Ramos (cell line): ENCODE results near the gene DUSP15.

Experiments
- in situ Hi-C: fragments of 300-500 bp; cut with MboI; formaldehyde crosslinking; loops from one replicate; pipeline ENCODE4 v1.14.3; 2022; ENCODE audit warnings: low sequenced_read_pairs; ENCODE audit not compliant: unreplicated experiment

The DUSP15 gene

DNA sequence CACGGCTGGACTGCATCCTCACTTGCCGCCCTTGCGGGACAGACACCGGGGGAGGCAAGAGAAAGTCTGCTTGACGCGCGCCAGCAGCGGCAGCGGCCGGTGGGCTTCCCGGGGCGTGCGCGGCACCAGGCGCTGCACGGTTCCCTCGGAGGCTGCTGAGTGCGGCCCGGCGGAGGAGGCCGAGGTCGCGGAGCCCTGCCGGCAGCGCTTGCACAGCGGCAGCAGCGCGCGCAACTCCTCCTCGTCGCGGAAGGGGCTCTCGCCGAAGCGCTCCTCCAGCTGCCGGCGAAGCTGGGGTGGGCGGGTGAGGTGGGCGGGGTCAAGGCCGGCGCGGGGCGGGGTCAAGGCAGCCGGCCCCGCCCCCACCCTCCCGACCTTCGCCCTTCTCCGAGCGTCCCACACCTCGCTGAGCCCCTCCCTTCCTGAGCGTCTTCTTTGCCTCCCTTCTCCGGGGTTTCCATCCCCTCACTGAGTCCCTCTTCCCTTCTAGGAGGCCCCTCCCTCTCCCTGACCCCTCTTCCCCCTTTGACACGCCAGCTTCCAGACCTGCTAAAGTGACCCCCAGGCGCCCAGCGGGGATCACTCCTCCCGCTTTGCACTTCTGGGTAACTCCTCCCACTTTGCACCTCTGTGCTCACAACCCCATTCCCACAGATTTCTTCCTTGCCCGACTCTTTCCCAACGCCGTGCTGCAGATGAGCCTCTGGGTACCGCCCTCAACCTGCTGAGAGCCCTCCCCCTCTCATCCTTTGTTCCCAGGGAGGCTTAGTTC lies 8.8 kb downstream of the DUSP15 start:
- in situ Hi-C loops, result no loop called here

DNA sequence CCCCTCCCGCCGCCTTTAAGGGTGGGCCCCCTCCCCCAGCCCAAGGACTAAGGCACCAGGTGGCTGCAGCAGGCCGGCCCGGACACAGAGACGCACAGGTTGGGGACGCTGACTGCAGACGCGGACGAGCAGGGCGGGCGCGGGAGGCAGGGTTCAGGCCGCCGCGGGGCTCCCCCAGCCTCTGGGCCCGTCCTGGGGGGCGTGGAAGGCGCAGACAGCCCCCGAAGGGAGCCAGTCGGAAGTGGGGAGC lies 9.3 kb downstream of the DUSP15 start:
- in situ Hi-C loops, result no loop called here

DNA sequence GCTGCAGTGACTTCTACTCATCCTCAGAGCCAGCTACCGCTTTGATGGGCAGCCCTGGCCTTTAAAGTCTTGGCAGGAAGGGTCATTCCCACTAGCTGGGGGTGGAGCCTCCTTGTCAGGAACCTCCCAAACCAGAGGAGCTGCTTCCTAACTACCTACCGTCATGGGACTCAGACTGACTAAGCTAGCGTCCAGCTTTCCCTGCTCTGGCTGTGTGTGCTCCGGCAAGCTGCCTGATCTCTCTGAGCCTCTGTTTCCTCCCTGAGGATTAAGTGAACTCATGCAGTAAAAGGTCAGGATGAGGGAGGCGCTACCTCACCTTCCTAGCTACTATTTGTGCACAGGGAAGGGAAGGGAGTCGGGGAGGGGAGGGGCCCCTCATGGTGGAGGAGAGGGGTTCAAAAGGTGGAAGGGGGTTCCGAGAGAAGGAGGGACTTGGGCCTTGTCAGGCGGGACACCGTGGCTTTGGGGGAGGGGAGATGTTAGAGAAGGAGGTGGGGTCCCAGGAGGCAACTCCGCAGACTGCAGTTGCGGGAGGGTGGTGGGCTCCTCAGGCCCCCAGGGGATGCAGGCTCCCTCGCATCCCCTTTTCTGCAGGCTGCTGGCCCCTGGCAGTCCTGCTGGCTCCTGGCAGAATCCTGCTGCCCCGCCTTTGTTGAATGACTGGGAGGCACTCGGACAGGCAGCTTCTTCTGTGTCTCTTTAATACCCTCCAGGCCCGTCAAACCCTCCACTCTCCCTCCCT lies 9.8 kb downstream of the DUSP15 start:
- in situ Hi-C loops, result no loop called here

DNA sequence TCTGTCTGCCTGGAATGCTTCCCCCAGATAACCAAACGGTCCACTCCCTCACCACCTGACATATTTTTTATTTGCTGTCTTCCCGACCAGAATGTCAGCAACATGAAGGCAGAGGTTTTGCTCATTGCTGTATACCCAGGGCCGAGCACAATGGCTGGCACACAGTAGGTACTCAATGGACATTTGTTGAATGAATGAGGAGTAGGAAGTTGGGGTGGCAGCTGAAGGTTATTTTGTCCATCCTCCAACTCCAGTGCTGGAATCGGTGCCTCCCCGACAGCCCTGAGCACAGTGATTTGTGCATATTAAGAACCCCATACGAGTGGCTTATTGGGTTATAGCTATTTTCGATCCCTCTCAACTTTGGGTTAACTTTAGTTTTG lies 10.3 kb downstream of the DUSP15 start:
- in situ Hi-C loops, result loop anchor here (10.0 kb wide), 2 partner anchors 95 to 235 kb away; partner anchors contain the start of gene PDRG1

DNA sequence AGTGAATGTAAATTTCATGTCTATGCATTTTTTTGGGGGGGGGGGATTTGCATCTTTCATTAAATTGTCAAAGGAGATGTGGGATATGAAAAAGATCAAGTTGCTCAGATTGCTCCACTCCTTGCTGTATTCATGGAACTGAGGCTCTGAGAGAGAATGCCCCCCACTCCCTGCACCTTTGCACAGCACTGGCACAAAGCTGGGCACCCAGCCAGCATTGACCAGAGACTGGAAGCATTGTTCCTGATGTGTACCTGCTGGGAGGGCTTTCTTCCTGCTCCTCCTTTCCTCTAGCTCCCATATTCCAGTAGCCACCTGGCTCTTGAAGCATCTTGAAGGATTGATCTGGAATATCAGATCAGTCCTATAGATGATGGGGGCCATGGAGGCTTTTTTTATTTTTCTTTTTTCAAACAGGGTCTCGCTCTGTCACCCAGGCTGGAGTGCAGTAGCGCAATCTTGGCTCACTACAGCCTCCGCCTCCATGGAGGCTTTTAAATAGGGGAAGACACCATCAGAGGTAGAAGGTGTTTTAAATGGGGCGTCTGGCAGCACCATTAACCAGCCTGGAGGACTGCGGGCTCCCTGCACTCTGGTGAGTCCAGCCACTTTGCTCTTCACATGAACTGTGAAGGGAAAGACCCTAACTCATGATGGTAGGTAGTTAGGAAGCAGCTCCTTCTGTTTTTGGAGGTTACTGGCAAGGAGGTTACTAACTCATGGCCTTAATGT lies 10.9 kb downstream of the DUSP15 start:
- in situ Hi-C loops, result loop anchor here (10.0 kb wide), 2 partner anchors 95 to 235 kb away; partner anchors contain the start of gene PDRG1

DNA sequence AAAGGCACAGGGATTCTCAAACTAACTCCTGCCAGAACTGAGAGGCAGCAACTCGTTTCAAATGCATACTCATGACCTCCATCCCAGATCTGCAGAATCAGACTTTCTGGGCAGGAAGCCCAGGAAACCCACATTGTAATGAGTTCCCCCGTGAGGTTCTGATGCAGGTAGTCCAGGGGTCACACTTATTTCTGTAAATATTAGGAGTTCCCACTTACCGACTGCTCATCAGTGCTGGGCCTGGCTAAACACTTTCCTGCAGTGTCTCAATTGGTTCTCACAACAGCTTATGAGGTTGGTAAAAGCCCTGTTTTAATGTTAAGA lies 11.6 kb downstream of the DUSP15 start:
- in situ Hi-C loops, result loop anchor here (10.0 kb wide), 2 partner anchors 96 to 236 kb away; partner anchors contain the start of gene PDRG1

DNA sequence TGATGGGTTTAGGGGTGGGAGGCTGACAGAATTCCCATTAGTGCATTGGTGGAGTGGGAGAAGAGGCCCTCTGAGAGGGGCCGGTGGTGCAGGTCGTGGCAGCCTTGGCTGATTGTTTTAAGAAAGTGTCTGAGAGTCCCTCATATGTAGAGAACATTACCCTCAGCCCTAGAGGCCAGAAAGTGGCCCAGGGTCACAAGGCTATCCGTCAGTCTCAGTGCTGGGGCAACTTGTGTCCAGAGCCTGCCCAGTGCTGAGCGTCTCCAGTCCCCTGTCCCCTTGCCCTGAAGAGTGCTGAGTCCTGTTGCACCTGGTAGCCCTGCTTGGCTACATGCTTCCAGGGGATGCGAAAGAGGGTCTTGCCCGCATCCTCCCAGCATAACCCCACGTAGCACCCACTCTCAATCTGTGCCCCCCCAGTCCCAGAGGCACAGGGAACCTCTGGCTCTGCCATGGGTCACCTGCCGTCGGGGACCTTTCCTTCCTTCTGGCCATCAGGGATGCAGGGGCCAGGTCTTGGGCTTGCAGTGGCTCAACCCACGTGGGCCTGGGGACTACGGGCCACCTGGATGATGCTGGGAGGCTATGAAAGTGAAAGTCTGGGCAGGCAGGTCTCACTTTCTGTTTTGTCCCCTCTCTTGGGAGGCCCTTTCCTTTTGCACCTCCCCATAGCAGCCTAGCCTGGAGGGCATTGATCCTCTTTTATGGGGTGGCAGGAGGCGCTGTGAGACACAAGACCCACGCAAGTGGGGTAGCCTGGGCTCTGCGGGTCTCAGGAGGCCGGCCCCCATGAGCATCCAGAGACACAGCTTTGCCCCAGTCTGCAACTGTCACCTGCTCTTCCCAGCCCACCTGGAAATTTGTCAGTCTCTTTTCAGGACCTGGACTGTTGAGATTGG lies 12.2 kb downstream of the DUSP15 start:
- in situ Hi-C loops, result loop anchor here (10.0 kb wide), 2 partner anchors 97 to 237 kb away; partner anchors contain the start of gene PDRG1

DNA sequence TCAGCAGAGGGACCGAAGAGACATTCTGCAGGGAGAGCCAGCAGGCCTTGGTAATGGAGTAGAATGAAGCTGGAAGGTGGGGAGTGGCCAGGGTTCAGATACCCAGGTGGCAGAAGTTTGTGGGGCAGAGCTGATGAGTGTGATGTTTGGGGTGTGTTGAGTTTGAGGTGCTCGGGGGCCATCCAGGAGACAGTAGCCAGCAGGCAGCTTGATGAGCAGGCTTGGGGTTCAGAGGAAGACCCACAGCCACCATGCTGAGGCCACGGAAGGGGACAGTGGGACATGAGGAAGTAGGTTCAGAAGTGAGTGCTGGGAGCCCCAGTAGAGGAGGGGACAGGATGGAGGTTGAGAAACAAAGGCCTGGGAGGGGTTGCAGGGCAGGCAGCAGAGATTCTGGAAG lies 13.8 kb downstream of the DUSP15 start:
- in situ Hi-C loops, result loop anchor here (10.0 kb wide), 2 partner anchors 98 to 238 kb away; partner anchors contain the start of gene PDRG1

DNA sequence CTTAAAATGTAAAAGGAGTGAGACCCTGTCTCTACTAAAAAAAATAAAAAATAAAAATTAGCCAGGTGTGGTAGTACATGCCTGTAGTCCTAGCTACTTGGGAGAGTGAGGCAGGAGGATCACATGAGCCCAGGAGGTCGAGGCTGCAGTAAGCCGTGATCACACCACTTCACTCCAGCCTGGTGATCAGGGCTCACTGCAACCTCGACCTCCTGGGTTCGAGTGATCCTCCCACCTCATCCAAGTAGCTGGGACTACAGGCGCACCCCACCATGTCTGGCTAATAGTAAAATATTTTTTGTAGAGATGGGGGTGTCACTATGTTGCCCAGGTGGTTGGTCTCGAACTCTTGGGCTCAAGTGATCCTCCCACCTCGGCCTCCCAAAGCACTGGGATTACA lies 16.8 kb downstream of the DUSP15 start:
- in situ Hi-C loops, result loop anchor here (10.0 kb wide), 2 partner anchors 101 to 241 kb away; partner anchors contain the start of gene PDRG1

DNA sequence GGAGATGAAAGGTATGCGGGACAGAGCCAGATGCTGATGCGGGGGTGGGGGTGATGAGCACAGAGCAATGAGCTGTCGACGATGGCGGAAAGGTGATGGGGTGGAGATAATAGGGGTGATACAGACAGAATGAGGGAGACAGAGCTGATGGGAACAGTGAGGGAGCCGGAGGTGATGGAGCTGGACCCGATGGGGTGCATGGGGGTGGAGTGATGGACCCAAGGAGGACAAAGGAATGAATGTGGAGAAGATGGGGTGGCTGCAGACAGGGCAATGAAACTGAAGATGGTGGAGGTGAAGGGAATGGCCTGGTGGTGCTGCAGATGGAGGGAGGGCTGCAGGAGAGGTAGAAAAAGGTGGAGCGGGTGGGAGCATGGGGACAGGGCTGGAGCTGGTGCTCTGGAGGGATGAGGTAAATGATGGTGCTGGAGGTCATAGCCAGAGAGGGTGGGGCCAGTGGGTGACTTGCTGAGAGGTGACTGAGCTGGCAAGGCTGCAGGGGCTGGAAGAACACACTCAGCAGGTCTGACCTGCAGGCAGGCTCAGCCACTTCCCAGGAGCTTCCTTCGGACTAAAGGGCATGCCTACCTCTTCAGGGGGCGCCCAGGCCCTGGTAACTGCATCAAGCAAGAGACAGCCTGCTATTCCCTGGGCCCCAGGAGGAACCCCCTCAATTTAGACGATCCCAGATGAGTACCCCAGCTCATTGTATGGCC lies 18.9 kb downstream of the DUSP15 start:
- in situ Hi-C loops, result loop anchor here (10.0 kb wide), 2 partner anchors 103 to 243 kb away; partner anchors contain the start of gene PDRG1

DNA sequence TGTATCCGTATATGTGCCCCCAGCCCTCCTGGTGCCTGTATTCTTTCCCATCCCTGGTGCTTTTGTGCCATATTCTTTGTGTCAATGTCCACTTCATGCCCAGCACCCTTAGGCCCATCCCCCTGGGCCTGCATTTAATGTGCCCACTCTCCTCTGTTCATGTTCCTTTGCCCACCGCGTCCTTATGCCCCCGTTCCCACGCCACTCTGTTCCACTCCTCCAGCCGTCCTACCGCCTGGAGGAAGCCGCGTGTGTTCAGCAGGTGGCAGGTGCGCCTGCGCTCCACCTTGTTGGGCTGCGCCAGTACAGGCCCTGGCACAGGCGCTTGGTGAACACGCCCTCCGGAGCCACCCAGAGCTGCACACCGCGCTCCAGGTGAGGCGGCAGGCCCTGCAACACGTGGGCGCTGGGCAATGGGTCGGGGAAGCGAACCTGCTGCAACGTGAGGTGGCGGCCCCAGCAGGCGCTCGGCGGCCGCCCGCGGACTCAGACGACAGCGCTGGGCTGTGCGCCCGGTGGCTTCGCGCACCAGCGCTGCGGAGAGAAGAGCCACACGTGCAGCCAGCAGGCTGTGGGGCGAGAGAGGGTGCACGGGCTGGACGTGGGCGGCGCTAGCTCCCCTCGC lies 20.9 kb downstream of the DUSP15 start:
- in situ Hi-C loops, result no loop called here

DNA sequence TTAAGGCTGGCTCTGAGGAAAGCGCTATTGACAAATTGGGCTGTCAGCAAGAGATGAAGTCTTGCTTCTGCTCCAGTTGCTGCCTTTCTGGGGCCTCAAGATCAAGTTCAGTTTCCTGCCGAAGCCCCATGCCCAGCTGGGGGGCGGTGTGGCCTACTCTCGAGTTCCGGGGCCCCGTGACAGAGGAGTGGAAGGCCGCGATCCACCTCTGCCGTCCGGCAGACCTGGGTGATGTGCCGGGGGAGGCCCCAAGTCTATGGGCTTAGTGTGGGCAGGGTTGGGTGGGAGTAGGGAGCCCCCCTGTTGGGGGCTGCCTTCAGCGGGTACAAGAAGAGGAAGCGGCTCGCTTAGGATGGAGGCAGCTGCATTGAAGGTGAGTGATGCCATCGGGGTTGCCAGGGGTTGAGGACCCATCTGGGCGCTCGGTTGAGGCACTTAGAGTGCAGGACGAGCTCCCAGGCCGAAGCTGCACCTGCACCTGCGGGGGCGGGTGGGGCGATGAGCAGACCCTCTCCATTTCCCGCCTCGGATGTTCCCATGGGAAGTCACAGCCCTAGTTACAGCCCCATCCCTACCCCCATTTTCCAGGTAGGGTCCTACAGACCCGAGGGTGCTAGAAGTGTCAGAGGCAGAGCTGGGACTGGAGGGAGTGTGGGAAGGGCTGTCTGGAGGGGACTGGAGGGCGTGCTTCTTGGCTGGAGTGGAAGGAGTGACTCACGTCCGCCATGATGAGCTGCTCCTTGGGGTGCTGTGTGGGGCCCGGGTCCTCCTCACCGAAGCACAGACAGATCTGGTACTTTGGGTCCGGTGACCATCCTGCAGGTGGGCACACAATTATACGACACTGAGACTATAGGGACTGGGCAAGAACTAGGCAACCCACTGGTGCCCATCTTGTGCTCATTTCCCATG lies 22.0 kb downstream of the DUSP15 start:
- in situ Hi-C loops, result no loop called here

DNA sequence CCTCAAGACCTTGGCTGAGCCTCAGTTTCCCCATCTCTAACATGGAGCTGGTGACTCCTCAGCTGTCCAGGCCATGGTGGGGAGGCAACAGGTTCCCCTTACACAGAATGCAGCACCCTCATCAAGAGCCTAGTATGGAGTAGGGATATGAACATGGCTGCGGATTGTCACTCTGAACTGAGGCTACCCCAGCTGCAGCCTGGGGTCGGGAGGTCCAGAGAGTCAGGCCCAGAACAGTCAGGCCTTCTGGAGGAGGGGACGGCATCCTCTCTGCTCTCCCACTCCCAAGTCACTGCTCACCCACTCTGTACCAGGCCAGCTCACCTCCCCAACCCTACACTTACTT lies 23.6 kb downstream of the DUSP15 start:
- in situ Hi-C loops, result no loop called here

DNA sequence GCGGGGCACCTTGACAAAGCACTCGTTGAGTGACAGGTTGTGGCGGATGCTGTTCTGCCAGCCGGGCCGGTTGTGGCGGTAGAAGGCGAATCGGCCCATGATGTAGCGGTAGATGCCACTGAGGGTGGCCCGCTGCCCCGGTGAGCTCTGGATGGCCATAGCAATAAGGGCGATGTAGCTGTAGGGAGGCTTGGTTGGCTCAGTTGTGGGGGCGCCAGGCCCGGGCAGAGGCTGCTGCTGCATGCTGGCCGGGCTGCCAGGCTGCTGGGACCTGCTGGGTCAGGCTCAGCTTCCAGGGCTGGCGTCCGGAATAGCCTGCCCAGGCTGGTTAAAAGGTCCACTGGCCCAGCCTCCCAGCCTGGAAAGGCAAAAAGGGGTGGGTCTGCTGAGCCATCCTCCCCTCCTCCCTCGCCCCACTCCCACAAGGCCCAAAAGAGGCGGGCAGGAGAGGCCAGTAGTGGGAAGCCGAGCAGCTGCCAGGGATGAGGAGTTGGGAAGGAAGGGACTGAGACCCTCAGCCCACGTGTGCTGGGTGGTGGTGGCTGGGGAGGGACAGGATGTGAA lies 24.9 kb downstream of the DUSP15 start, which contains the start of gene FOXS1:
Gene FOXS1 (minus strand): TSS at position 305 of the 564 bp plus-strand sequence. CDS start 62 bp downstream, at position 243.
- in situ Hi-C loops, result no loop called here

DNA sequence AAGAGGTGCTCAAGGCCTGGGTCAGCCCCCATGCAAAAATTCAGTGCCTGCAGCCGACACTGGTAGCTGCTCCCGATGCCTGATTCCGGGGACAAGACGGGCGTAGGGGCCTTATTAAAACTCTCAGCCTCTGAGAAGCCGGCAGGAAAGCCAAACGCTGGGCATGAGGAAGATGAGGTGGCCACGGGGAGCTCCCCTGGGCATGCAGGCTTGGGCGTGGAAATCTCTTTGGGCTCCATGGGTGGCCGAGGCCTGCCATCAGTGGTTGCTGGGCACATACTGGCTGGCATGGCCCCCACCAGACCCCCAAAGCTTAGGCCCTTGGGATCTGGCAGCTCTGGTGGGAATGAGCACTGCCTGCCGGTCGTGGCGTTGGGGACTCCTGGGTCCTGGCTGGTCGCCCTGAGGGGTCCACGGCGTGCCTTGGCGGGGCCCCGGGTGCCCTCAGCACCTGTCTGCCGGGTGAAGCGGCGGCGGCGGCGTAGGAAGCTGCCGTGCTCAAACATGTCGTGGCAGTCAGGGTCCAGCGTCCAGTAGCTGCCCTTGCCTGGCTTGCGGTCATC lies 25.5 kb downstream of the DUSP15 start:
- in situ Hi-C loops, result no loop called here

DNA sequence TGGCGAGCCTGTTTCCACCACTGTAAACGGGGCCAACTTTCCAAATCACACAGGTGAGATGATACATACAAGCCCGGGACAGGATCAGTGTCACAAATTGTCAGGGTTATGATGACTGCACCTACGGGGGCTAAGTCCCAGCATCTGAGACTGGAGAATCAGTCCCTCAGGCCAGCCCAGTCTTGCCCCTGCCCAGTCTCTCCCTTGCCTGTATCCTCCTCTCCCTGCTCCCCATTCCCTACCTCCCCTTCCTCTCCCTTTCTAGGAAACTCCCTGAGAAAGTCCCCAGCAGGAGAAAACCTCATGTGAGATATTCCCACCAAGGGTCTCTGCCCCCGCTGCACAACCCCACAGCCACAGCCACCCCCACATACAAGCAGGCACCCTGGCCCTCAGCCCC lies 26.4 kb downstream of the DUSP15 start:
- in situ Hi-C loops, result no loop called here

DNA sequence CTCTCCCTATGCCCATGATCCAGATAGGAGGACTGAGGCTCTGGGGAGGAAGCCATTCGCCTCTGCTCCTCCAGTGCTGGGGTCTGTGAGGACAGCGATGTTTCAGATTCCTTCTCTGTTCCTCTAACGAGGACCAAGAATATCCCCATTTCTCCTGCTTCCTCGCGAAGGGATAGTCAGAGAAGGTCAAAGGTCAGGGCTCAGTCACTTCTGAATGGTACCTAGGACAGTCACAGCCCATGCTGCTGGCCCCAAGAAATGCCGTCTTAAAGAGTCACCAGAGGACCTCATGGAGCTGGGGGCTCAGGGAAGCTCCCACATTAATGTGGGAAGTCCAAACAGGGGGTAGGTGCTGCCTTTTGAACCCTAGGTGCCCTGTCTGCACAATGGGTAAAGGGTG lies 27.0 kb downstream of the DUSP15 start:
- in situ Hi-C loops, result no loop called here
